NOMO-1 treated with dmso at 0.1 percent for 144 hours (cell line): ENCODE results near the gene ACOT7.
"Not testable (repeated sequence)": the region's sequence is repeated elsewhere in the genome, so short reads cannot be mapped to it uniquely, and the experiment has no call there.

Source experiments
- DNase-seq: peaks from one replicate; lab custom pipeline; 2025; ENCODE audit not compliant: unreplicated experiment; lab: John Stamatoyannopoulos, UW

ACOT7 gene

DNA sequence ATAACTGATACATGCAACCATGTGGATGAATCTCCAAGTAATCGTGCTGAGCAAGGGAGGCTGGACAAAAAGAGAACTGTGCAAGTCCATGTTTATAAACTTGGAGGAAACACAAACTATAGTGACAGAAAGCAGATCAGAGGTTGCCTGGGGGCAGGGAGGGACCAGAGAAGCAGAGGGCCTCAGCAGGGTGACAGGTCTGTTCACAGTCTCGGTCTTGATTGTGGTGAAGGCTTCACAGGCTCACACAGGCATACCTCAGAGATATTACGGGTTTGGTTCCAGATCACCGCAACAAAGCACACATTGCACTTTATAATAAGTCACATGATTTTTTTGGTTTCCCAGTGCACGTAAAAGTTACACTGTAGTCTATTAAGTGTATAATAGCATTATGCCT, 28.5 kb downstream of the ACOT7 start:
- DNase-seq = no peak

DNA sequence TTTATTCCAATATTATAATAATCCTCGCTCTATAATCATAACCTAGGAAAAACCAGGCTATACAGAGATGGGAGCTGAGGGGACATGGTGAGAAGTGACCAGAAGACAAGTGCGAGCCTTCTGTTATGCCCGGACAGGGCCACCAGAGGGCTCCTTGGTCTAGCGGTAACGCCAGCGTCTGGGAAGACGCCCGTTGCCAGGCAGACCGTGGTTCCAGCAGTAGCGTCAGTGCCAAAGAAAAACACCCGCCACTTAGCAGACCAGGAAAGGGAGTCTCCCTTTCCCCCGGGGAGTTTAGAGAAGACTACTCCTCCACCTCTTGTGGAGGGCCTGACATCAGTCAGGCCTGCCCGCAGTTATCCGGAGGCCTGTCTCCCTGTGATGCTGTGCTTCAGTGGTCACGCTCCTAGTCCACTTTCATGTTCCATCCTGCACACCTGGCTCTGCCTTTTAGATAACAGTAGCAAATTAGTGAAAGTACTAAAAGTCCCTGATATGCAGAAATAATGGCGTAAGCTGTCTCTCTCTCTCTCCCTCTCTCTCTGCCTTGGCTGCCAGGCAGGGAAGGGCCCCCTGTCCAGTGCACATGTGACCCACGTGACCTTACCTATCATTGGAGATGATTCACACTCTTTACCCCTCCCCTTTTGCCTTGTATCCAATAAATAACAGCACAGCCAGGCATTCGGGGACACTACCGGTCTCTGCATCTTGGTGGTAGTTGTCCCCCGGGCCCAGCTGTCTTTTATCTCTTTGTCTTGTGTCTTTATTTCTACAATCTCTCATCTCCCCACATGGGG, 30.3 kb downstream of the ACOT7 start:
- DNase-seq = not testable (repeated sequence)

DNA sequence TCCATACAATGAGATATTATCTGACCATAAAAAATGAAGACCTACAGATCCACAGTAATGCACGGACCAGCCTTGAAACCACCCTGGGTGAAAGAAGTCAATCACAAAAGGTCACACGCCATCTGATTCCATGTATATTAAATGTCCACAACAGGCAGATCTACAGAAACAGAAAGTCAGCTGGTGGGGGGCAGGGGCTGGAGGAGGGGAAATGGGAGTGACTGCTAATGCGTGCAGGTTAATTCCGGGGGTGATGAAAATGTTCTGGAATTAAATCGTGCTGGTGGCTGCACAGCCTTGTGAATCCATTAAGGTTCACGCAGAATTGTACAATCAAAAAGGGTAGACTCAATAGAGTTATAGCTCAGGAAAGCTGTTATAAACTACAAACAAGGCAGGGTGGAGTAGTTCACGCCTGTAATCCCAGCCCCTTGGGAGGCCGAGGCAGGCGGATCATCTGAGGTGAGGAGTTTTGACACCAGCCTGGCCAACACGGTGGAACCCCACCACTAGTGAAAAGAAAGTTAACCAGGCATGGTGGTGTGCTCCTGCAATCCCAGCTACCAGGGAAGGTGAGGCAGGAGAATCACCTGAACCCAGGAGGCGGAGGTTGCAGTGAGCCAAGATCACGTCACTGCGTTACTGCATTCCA, 32.3 kb downstream of the ACOT7 start:
- no peak for DNase-seq

DNA sequence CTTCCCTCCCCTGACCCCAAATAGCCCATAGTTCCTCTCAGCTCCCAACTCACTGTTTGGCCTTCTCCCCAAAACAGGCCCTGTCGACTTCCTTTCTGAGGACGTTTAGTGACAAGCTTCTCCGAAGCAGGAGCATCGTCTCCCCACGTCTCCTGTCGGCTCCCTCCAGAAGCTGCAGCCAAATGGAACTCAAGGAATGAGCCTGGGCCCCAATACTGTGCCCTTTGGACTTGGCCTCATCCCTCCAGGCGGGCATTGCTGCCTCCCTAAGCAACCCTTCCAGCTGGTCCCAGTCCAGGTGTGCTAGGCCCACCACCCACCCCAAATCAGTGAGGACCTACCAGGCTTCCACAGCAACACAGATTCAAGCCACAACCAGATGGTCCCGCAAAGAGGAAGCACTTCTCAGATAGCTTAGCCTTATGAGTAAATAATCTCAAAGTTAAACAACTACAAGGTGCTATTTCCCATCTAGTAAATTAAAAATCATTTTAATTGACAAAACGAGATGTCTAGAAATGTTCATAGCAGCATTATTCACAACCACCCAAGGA, 33.0 kb downstream of the ACOT7 start:
- DNase-seq = no peak

DNA sequence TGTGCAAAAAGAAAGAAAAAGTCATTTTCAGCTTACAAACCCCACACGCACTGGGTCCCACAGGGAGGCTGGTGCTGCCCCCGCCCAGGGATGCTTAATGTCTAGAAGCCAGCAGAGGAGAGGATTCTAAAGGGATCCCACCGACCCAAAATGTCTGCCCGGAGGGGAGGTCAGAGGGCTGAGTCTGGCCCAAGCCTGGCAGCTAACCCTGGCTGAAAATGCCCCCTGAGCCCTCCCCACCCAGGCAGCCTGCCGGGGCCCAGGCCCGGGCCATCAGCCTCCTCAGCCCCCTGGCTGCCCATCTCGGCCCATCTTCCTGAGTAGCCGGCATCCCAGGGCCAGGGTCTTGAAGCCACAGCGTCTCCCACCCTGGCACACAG, 33.5 kb downstream of the ACOT7 start:
- no peak for DNase-seq

DNA sequence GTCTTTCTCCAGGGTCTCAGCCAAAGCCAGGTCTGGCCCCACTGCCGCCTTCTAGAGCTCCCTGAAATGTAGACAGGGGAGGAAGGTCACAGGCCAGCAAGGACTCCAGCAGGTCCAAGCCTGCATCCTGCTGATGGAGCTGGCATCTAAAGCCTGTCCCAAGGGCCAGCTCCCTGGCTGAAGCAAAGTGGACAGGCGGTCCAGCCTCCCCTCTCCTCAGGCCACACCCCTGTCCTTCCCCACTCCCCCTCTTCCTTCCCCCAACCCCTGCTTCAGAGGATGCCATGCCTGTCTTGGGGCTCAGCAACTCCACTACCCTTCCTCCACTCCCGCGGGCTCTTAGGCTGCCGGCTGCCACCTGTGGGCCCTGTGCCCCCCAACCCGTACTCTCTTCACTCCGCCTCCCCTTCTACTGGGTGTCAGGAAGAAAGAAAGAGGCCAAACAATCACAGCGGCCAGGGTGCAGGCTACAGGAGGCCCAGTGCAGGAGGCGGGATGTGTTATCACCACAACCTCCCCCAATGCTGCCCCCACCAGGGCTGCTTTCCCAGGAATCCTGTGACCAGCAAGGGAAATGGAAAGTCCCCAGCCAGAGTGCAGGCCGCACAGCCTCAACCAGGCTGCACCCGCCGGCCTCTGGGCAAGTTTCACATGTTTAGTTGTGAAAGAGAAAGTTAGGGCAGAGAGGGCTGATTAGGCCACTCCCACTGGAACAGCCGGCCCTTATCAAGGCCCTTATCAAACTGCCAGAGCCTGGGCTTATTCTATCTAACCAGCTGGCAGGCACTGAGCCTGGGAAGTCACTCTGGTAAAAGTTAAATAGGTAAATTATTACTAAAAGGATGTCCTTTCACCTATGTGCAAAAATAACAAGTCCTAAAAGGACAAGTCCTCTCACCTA, 34.1 kb downstream of the ACOT7 start:
- DNase-seq = no peak

DNA sequence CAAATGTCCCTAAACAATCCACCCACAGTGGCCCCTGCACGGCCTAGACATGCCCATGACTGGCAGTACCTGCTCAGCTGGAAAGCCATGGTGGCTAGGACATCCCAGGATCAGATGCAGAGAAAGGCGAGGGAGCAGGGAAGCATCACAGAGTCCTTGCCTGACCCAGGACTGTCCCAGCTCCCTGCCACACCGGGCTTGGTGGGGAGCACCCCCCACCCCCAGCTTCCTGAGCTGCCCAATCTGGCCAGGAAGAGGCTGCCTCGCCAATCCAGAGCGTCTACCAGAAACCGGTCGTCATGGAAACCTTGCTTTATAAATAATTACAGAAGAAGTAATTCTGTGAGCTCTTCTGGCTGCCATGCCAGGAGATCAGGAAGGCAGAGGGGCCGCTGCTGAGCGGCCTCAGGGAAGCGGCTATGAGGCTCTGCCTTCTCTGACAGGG, 34.8 kb downstream of the ACOT7 start:
- DNase-seq = no peak

DNA sequence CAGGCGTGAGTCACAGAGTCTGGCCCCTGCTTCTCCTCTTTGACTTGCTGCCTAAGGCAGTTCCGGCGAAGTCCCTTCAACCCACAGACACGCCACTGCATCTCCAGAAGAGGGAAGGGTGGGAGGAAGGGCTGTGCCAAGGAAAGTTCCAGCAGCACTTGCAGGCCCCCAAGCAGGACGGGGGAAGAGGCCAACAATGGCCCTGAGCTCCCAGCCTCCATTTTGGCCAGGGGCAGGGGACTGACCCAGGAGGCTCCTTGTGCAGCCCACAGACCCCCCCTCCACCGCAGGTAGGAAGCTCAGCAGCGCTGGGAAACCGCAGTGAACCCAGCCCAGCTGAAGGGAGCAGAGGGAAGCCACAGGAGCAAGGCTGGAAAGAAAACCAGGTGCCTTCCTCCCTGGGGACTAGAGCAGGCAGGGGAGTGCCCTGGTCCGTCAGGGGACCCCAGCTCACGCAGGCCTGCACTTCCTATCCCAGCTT, 35.4 kb downstream of the ACOT7 start:
- DNase-seq = no peak

DNA sequence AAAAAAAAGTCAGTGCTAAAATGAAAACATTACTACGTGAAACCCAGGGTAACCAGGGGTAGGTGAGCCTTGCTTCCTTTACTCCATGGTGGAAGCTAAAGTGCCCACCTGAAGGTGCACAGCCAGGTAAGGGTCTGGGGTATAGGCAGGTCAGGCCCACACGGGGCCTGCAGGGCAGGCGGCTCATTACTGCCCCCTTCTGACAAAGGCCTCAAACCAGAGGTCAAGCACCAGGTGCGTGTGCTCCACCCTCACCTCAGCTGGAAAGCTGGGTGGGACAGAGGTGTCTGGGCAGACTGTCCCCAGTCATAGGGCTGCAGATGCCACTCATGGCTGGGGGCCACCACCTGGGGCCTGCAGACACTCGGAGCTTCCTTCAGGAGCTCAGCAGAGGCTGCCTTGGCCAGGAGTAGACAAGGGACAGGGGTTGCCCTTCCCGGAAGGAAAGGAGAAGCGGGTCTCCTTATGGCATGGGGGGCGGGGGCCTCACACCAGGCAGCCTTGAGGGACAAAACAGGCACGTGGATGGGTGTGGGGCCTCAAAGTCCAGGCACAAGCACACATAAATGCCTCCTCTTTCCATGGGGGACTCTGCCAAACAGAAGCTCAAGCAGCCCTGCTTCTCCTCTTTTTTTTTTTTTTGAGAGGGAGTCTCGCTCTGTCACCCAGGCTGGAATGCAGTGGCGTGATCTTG, 36.2 kb downstream of the ACOT7 start:
- no peak for DNase-seq

DNA sequence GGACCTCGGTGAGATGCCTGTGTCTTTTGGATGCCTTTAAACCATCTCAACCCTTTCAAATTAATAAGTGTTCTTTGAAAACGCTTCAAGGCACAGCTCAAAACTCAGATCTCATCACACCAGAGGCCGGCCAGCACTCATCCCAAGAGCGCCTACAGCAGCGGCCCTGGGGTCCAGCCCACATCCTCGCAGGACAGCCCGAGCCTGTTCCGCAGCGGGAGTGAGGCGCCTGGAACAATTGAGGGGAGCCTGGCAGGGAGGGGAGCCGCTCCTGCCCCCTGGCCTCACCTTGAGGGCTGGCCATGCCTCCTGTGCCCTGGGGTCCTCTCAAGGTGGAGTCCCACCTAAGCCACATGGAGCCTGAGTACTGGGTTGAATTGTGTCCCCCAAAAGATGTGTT, 37.9 kb downstream of the ACOT7 start:
- DNase-seq = no peak

DNA sequence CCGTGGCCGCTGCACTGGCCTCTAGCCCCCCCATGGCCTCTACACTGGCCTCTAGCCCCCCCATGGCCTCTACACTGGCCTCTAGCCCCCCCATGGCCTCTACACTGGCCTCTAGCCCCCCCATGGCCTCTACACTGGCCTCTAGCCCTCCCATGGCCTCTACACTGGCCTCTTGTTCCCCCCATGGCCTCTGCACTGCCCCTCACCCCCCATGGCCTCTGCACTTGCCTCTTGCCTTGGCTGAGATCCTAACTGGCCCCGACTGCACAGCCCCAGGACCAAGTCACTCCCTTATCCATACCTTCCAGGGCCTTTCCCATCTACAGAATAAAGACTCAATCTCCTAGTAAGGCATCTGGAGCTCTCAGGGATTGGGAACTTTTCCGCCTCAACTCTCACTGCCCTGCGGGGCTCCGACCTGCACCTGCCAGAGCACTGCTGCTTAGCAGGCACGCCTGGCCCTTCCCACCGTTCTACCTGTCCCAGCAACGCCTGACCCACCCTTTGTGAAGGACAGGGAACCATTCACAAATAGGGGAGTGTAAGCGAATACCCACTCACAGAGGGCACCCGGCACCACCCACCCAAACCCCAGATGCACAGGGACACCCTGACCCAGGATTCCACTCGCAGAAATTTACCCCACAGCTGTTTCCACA, 38.8 kb downstream of the ACOT7 start:
- no peak for DNase-seq

DNA sequence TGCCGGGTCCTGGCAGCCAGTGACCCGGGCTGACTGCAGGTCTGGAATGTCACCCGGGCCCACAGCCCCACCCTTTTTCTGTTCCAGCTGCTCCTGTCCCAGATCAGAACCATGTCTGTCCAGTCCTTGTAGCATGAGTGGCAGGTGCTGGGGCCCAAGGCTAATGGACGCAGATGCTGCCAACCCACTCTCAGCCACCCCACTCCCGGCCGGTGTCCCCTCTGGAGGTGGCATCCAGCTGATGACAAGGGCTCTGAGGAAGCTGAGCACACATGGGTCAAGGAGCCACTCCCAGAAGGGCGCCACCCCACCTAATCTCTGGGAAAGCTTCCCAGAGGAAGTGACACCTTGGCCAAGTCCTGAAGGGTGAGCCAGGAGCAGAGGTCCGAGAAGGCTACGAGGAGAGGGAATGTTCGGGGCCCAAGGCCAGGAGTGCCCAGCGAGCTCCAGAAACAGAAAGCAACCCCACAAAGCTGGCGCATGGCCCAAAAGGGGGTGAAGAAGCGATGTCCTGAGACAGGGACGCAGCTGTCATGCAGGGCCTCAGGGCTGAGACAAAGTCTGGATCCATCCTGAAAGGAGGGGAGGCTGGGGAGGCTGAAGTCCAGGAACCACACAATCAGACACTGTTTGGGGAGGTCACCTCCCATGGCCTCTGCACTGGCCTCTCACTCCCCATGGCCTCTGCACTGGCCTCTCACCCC, 39.5 kb downstream of the ACOT7 start:
- no peak for DNase-seq

DNA sequence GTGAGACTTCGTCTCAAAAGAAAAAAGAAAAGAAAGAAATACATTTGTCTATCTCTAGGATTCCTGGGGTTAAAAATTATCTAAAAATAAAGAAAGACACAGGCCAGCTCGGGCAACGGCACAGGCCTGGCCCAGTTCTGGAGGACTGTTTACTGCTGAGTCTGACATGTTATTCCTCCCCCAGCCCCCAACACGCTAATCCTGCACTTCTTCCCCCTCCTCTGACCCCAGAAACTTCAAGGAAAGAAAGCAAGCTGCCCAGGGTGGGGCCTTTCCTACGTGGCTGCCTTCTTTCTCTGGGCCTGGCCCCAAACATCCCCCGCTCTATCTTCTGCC, 40.0 kb downstream of the ACOT7 start:
- no peak for DNase-seq

DNA sequence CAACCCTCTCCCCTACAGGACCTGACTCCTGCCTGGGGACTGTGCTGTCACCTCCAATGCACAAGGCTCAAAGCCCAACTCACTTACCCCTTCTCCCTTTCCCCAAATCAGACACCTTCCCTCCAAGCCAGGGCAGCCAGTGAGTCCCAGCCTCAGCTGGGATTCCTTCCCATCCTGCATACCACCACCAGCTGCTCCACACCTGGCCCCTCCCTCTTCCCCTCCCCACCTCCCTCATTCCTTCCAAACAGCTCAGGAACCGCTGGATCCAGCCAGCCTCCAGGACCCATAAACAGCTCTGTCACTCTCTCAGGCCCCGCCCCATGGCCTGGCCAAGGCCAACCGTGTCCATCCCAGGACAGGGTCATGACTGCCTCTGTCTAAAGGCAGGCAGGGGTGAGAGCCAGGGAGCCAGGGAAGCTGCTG, 41.4 kb downstream of the ACOT7 start:
- no peak for DNase-seq

DNA sequence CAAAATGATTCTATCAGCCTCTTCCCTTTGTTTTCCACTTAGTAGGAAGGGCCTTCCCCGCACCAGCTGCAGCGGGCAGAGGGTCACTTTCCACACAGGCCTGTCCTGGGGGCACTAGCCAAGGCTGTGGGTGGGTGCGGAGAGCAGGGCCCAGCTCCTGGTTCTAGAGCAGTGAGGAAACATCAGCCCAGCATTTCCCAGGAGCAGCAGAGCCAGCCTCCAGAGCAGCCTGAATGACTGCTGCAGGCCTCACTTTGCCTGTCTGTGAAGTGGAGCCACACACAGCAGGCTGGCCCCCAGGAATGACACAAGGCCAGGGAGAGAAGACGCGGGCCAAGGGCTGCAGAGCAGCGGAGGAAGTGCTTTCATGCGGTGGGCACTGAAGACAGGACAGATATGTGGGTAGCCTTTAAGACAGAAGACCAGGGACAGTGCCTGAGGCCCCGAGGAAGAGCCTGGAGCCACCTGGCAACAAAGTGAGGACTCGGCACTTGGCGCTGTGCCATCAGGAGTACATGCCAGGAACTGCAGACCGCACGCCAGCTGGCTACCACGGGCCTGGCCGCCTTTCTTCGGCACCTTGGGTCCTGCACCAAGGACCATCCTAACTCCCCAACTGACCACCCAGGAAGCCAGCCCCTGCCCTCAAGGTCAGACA, 42.0 kb downstream of the ACOT7 start:
- no peak for DNase-seq

DNA sequence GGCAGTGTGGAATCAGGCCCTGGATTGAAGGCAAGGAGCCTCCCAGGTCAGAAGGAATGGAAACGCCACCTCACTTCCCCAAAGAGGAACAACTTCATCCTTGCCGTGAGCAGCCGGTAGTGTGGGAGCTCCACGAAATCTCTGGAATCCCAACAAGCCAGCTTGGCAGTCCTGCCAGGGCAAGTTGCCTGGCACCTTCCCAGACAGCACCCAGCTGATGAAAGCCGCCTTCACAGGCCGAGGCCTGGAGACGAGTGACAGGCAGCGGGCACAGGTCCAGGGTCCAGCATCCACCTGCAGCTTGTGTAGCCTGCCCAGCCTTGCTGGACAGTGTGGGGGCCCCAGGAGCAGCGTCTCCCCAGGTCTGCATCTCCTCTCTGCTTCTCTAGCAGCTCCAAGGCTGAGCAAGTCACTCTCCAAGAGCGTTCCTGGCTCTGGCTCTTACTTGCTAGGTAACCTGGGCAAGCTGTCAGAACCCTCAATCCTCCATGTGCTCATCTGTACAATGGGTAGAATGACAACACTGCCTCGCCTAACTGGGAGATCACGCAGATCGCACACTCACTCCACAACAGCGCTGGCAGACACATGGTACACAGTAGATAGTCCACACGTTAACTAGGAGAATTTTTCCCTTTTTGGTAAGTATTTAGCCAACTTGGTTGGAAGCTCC, 43.0 kb downstream of the ACOT7 start:
- DNase-seq = no peak

DNA sequence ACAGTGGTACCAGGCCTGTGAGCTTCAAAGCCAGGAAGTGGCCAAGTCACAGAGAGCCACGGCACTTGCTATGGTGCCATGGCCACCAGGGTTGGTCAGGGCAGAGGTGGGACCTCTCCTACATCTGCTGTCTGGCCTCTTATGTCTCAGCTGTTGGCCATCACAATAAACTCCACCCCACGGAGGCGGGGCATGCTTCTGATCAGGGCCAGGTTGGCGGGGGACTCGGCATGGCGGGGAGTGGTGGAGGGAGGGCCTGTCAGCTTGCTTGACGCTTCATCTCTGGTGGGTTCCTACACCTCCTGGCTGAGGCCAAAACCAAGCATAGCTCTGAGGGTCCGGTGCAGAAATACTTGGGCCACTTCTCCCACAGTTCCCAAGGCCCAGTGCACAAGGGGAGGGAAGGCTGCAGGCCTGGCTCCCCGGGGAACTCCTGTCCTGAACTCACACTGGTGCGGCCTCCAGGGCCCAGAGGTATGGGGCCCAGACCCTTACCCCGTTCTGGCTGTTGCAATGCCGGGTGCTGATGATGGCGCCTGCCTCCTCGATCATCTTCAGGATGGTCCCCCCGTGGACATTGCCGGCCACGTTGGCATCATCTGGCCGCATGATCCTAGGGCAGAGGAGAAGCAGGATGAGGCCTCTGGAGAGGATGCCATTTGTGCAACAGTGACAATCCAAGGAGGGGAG, 44.2 kb downstream of the ACOT7 start:
- DNase-seq = no peak
